A549 treated with GW870086 at 1 μM for 4 hours (cell line): Measurements from ENCODE around the gene IFT27. TPM values are rescaled to one million over a fixed set of nuclear protein-coding genes. Genes with fewer than 3 reads are reported as not detected.

Source experiments
- total RNA-seq: library from RNA; stranded (reverse); fragments of 200-300 nt; extraction: Qiagen RNA extraction; gene quantifications from 5 replicates; pipeline ENCODE4 v1.2.3, GENCODE V29; 2022; ENCODE audit warnings: low read depth

IFT27 gene
- 12.4 to 25.7 TPM (median 23.3 TPM) in 5 replicates for total RNA-seq

DNA sequence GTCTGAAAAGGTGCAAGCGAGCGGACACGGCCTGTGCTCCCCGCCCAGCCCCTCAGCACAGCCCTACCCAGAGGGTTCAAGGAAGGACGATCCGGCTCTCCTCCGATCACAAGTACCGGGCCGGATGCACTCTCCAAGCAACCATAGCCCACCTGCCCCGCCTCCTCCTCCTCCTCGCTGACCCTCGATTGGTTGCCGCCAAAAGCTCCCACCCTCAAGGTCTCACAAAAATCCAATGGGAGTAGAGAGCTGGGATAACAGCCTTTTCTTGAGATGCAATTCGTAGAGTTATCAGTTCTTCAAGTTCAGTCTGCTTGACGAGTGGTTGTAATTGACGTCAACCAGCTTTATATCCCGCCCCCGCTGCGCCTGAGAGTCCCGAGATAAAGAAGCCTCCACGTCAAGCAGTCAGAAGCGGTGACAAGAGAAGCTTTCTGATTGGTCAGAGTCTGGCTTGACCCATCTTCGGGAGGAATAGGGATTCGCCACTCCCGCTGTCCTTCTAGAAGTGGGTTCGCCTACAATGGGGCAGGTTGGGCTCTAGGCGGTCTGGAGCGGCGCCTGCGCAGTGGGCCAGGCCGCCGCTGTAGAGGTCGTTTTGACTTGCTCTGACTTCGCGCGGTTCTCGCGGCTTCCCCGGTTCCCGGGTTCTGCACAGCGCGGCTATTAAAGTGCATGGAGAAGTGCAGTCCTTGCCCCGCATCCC lies at the start of gene IFT27:
Gene IFT27 (minus strand): TSS at position 156 of the 706 bp plus-strand sequence. CDS start 412 bp downstream, outside the sequence.

GRCh38 chr22:36816636-36817524 lies 41.0 kb upstream of the IFT27 start, which contains the start of gene PVALB:
PVALB (minus strand) TSS chr22:36817035; CDS start chr22:36817005, 30 bp downstream.

Other genes starting within 250 kb of the IFT27 start
- gene EIF3D, start 247.0 kb downstream of the IFT27 start, total RNA-seq = 150 to 203 TPM (median 154 TPM) in 5 replicates
- not detected in 5 replicates for gene CACNG2, start 72.4 kb downstream of the IFT27 start, total RNA-seq
- gene PVALB, start 40.9 kb upstream of the IFT27 start, total RNA-seq = not detected in 5 replicates
- 0.09 to 0.33 TPM in 2 of 5 replicates, not detected in the others for gene NCF4, start 84.9 kb upstream of the IFT27 start, total RNA-seq
- gene CSF2RB, start 137.5 kb upstream of the IFT27 start, total RNA-seq = not detected in 5 replicates
- 46.4 to 59.7 TPM (median 53.0 TPM) in 5 replicates for gene TST, start 243.3 kb upstream of the IFT27 start, total RNA-seq
- gene MPST, start 243.6 kb upstream of the IFT27 start, total RNA-seq = 48.1 to 73.4 TPM (median 70.5 TPM) in 5 replicates